Gastroesophageal sphincter (tissue), 3 donors: ENCODE data around the gene TOX4.

Experiments used
- CTCF ChIP-seq, 4 experiments: fragments of 200-600 bp in 2 of 4; fragments of 450-650 bp in 2 of 4; sonication (generic) in 1 of 4; IDR thresholded peaks; one replicate each; pipeline ENCODE4 v1.5.1; 2017 to 2019; ENCODE audit warnings: antibody characterized with exemption in 4 of 4, mild to moderate bottlenecking in 2 of 4, moderate library complexity in 2 of 4
- EP300 ChIP-seq: sonication (generic); formaldehyde crosslinking; IDR thresholded peaks from one replicate; pipeline ENCODE4 v1.6.1; 2017; ENCODE audit warnings: antibody characterized with exemption, mild to moderate bottlenecking
- POLR2A ChIP-seq, 2 donors: fragments of 450-650 bp; IDR thresholded peaks; one replicate each; pipeline ENCODE4 v1.6.1; 2017; ENCODE audit warnings: antibody characterized with exemption in 2 of 2, mild to moderate bottlenecking in 2 of 2, moderate library complexity in 1 of 2
- POLR2AphosphoS5 ChIP-seq: sonication (generic); formaldehyde crosslinking; IDR thresholded peaks from one replicate; pipeline ENCODE4 v1.6.1; 2017; ENCODE audit warnings: antibody characterized with exemption

DNA sequence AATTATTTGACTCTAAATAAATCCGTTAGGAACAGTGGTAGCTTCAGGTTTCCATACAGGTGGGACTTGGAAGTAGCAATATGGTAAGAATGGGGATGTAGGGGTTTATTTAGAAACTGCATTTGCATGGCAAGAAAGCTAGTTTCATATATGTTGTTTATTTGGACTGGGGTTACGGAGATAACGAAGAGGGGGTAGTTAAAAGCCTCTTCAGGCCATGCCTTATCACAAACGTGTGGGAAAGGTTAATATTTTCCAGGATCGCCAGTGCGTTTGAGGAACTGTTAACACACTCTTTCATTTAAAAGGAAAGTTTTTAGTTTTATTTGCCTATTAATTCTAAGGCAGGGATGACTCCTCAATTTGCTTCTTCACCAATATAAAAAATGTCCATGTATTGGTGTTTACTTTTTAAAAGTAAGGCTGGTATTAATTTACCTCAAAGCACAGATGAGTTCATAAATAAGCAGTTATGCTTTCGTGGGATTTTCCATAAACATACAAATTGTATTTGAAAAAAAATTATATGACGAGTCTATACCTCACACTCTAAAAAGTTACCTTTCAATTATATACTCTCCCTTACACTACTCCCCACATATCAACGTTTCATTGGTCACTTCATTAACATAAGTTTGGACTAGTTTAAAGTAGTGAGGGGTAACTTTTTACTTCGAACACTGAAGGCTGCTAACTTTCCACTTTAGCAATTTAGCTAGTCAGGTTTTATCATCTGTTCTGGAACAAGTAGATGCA lies 1.1 kb upstream of the TOX4 start:
- TF ChIP-seq CTCF (IDR thresholded peaks at IDR 0.05) (no peak), POLR2A (IDR thresholded peaks at IDR 0.05) (no peak), POLR2AphosphoS5 (no peak), EP300 (no peak)
